Gastrocnemius medialis (tissue), 4 donors: ENCODE measurements around the gene SLC25A3. TPM values are rescaled to one million over a fixed set of nuclear protein-coding genes. Genes with fewer than 3 reads are reported as not detected.
"Not testable (repeated sequence)": the region's sequence is repeated elsewhere in the genome, so short reads cannot be mapped to it uniquely, and the experiment has no call there.

ENCODE experiments used
- ATAC-seq, 2 donors: fragments of 150-250 bp; one replicate each; pipeline ENCODE4 v1.9.1; 2016
- DNase-seq, 2 donors: peaks; one replicate each; pipeline ENCODE4 v3.0.0-alpha.2; 2019
- H3K27ac ChIP-seq, 4 donors: fragments of 200-600 bp; sonication (generic); 1 replicate in 1 of 4; 2 replicates in 3 of 4; pipeline ENCODE4 v1.5.1; 2016 to 2018; ENCODE audit warnings: mild to moderate bottlenecking in 2 of 4, moderate library complexity in 1 of 4
- H3K27me3 ChIP-seq, 3 donors: fragments of 200-600 bp; sonication (generic) in 2 of 3; 1 replicate in 1 of 3; 2 replicates in 2 of 3; pipeline versions ENCODE4 v1.5.1 to v1.6.0; 2016 to 2019; ENCODE audit warnings: mild to moderate bottlenecking in 1 of 3, moderate library complexity in 1 of 3
- H3K36me3 ChIP-seq, 2 donors: fragments of 200-600 bp; sonication (generic) in 1 of 2; one replicate each; pipeline ENCODE4 v1.5.1; 2017 to 2018
- H3K4me1 ChIP-seq, 2 donors: fragments of 200-600 bp; sonication (generic) in 1 of 2; one replicate each; pipeline ENCODE4 v1.5.1; 2016 to 2017; ENCODE audit warnings: mild to moderate bottlenecking in 2 of 2
- H3K4me3 ChIP-seq, 4 donors: fragments of 200-600 bp; sonication (generic) in 3 of 4; 1 replicate in 1 of 4; 2 replicates in 3 of 4; pipeline ENCODE4 v1.5.1; 2016 to 2019; ENCODE audit warnings: mild to moderate bottlenecking in 2 of 4
- H3K9me3 ChIP-seq, 3 donors: fragments of 200-600 bp; sonication (generic) in 2 of 3; 1 replicate in 1 of 3; 2 replicates in 2 of 3; pipeline ENCODE4 v1.5.1; 2016 to 2019
- POLR2A ChIP-seq, 2 donors: fragments of 450-650 bp; IDR thresholded peaks; one replicate each; pipeline ENCODE4 v1.6.1; 2017; ENCODE audit warnings: antibody characterized with exemption in 2 of 2, mild to moderate bottlenecking in 2 of 2, moderate library complexity in 2 of 2
- in situ Hi-C, 4 donors: fragments of 200-750 bp; cut with MboI; loops; one replicate each; pipeline versions ENCODE4 v1.15.0 to v1.8.0; 2017; ENCODE audit warnings: low sequenced_read_pairs in 4 of 4
- intact Hi-C: fragments of 100-400 bp; cut with DNase I; formaldehyde crosslinking; loops from one replicate; pipeline ENCODE4 v1.15.1; 2023; ENCODE audit warnings: low total_unique reads
- total RNA-seq, 4 donors: library from RNA; depleted of rRNA; stranded (reverse); fragments of >200 nt; gene quantifications; one replicate each; pipeline versions ENCODE4 v1.1.0 to v1.2.3, GENCODE V29; 2016
- TF ChIP-seq, protein P1 (sequence below), 5 experiments: fragments of 450-650 bp in 3 of 5; fragments of 200-600 bp in 2 of 5; sonication (generic) in 2 of 5; IDR thresholded peaks in 4 of 5; conservative IDR thresholded peaks in 1 of 5; 1 replicate in 4 of 5; 2 replicates in 1 of 5; pipeline ENCODE4 v1.5.1; 2016 to 2019; ENCODE audit warnings: antibody characterized with exemption in 5 of 5, mild to moderate bottlenecking in 3 of 5, moderate library complexity in 3 of 5

The SLC25A3 gene
- total RNA-seq, 4 donors from 2014 or later: 870 to 1,994 (median 1,275) TPM

DNA sequence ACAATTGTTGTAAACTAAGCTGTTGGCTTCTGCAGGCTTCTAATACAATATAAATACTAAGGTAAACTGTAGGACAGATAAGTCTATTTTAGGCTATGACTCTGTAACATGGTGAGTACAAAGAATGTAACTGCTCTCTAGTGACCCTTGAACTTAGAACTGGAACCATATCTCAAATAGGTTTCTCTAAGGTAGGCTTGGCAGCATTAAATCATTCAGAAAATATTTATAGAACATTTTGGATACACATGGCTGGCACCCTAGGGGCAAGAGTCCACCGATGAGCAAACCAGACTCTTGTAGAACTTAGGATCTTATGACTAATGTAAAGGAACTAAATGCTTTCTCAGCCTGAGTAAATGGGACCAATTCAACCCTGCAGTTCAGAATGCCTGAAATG, 19.4 kb upstream of the SLC25A3 start:
- H3K27me3 ChIP-seq: no peaks in the 10 kb centered on the region
- intact Hi-C loops: no loop called here
- ATAC-seq: no peak
- DNase-seq: no peak
- no peak overlapping the region for H3K4me3 ChIP-seq
- no peaks in the 10 kb centered on the region for H3K36me3 ChIP-seq
- H3K27ac ChIP-seq: no peak overlapping the region
- TF ChIP-seq POLR2A (IDR thresholded peaks at IDR 0.05): no peak
- TF ChIP-seq, protein P1, sequence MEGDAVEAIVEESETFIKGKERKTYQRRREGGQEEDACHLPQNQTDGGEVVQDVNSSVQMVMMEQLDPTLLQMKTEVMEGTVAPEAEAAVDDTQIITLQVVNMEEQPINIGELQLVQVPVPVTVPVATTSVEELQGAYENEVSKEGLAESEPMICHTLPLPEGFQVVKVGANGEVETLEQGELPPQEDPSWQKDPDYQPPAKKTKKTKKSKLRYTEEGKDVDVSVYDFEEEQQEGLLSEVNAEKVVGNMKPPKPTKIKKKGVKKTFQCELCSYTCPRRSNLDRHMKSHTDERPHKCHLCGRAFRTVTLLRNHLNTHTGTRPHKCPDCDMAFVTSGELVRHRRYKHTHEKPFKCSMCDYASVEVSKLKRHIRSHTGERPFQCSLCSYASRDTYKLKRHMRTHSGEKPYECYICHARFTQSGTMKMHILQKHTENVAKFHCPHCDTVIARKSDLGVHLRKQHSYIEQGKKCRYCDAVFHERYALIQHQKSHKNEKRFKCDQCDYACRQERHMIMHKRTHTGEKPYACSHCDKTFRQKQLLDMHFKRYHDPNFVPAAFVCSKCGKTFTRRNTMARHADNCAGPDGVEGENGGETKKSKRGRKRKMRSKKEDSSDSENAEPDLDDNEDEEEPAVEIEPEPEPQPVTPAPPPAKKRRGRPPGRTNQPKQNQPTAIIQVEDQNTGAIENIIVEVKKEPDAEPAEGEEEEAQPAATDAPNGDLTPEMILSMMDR (IDR thresholded peaks at IDR 0.05 in 4 of 5, conservative IDR thresholded peaks at IDR 0.05 in 1 of 5): no peak
- no peaks in the 10 kb centered on the region for H3K9me3 ChIP-seq
- in situ Hi-C loops: loop anchor here in 2 of 4 donors (25.0 kb wide), 2 partner anchors 88 to 413 kb away; no protein-coding TSS in a partner anchor
- H3K4me1 ChIP-seq: peaks cover 0 to 4% of the 10 kb centered on the region in 2 donors

DNA sequence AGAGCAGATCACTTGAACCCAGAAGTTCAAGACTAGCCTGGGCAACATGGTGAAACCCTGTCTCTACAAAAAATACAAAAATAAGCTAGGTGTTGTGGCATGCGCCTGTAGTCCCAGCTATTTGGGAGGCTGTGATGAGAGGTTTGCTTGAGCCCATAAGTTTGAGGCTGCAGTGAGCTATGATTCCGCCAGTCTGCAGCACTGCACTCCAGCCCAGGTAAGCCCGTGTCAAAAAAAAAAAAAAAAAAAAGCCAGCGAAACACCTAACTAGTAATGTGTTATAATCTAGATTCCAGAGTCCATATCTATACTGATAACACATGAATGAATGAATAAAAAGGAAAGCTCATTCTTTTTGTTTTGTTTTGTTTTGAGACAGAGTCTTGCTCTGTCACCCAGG, 18.5 kb upstream of the SLC25A3 start:
- ATAC-seq (no peak), DNase-seq (no peak)
- peaks cover 0 to 4% of the 10 kb centered on the region in 2 donors for H3K4me1 ChIP-seq
- no peak overlapping the region for H3K27ac ChIP-seq
- no peak for TF ChIP-seq POLR2A (IDR thresholded peaks at IDR 0.05)
- TF ChIP-seq, protein P1 (IDR thresholded peaks at IDR 0.05 in 4 of 5, conservative IDR thresholded peaks at IDR 0.05 in 1 of 5): no peak
- H3K36me3 ChIP-seq: no peaks in the 10 kb centered on the region
- intact Hi-C loops (no loop called here), in situ Hi-C loops (no loop called here)
- no peaks in the 10 kb centered on the region for H3K9me3 ChIP-seq
- no peaks in the 10 kb centered on the region for H3K27me3 ChIP-seq
- no peak overlapping the region for H3K4me3 ChIP-seq

DNA sequence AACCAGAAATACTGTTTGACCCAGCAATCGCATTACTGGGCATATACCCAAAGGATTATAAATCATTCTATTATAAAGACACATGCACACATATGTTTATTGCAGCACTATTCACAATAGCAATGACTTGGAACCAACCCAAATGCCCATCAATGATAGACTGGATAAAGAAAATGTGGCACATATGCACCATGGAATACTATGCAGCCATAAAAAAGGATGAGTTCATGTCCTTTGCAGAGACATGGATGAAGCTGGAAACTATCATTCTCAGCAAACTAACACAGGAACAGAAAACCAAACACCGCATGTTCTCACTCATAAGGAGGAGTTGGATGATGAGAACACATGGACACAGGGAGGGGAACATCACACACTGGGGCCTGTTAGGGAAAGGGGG, 16.7 kb upstream of the SLC25A3 start:
- ATAC-seq, H3K4me1 ChIP-seq, H3K27ac ChIP-seq, DNase-seq, intact Hi-C loops, H3K9me3 ChIP-seq, in situ Hi-C loops, H3K4me3 ChIP-seq, H3K36me3 ChIP-seq, H3K27me3 ChIP-seq: not testable (repeated sequence)

DNA sequence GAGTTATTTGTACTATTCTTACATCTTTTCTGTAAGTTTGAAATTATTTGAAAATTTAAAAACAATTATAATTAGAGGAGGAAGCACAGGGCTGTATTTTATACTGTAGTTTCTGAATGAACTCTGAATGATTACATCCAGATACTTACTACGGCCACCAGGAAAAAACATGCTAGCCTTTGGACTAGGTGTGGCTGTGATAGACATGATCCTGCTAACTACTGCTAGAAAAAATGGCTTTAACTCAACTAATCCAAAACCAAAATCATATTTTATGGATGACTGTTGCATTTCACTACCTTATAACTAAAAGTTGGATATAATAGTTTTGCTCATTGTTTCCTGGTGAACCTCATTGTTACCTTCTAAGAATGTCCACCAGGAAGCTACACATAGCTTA, 15.1 kb upstream of the SLC25A3 start:
- Histone ChIP-seq H3K27ac (no peak overlapping the region), H3K36me3 (no peaks in the 10 kb centered on the region), H3K9me3 (no peaks in the 10 kb centered on the region), H3K27me3 (no peaks in the 10 kb centered on the region), H3K4me1 (peaks cover 0 to 4% of the 10 kb centered on the region in 2 donors), H3K4me3 (no peak overlapping the region)
- no peak for TF ChIP-seq POLR2A (IDR thresholded peaks at IDR 0.05)
- TF ChIP-seq, protein P1 (IDR thresholded peaks at IDR 0.05 in 4 of 5, conservative IDR thresholded peaks at IDR 0.05 in 1 of 5): no peak
- ATAC-seq: no peak
- no peak for DNase-seq
- in situ Hi-C loops: no loop called here
- intact Hi-C loops: no loop called here

DNA sequence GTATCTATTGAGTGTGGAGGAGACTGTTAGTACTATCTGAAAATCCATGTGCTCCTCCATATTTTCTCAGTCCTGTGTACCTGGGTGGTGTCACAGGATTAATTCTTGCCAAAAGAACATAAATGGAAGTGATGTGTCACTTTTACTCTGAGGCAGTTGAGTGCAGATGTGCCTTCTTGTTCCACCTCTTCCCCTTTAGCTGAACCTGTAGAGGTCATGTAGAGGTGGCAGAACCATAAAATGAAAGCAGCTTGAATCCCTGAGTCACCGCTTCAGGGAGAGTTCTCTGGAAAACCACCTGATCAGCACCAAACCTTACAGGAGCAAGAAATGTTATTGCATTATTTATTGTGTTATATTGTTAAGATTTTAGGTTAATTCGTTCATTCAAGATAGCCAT, 14.7 kb upstream of the SLC25A3 start:
- ATAC-seq (no peak), DNase-seq (no peak)
- Histone ChIP-seq H3K4me1 (peaks cover 0 to 4% of the 10 kb centered on the region in 2 donors), H3K27ac (no peak overlapping the region), H3K27me3 (no peaks in the 10 kb centered on the region), H3K4me3 (no peak overlapping the region), H3K9me3 (no peaks in the 10 kb centered on the region), H3K36me3 (no peaks in the 10 kb centered on the region)
- TF ChIP-seq, protein P1 (IDR thresholded peaks at IDR 0.05 in 4 of 5, conservative IDR thresholded peaks at IDR 0.05 in 1 of 5): no peak
- TF ChIP-seq POLR2A (IDR thresholded peaks at IDR 0.05): no peak
- intact Hi-C loops (no loop called here), in situ Hi-C loops (no loop called here)
